ENCODE measurements around the gene KHDC3L. TPM values are rescaled to one million over a fixed set of nuclear protein-coding genes. Genes with fewer than 3 reads are reported as not detected.

Gene KHDC3L
- total RNA-seq, 1 experiment from 2014 or later: 0.22 TPM

- H4K5ac ChIP-seq (ENCODE audit: insufficient read length, low read depth, low read length): no peak overlapping the region
- Mint-ChIP-seq H3K4me3 (no peak overlapping the region), H3K36me3 (ENCODE audit: insufficient read depth in 1 of 3, low read depth in 3 of 3) (peaks cover 0 to 2% (median 0%) of the 10 kb centered on the region in 3 experiments; a peak in 2 of 7 replicates), H3K27ac (no peak overlapping the region), H3K9me3 (peaks cover 0 to 14% of the 10 kb centered on the region in 2 experiments; a peak in 3 of 5 replicates), H3K27me3 (ENCODE audit: low read depth) (peaks cover 2% of the 10 kb centered on the region; the same call in 1 of the 2 replicates), H3K4me1 (peaks cover 10 to 13% of the 10 kb centered on the region in 2 experiments)
- H3K4me2 ChIP-seq (ENCODE audit: insufficient read depth, insufficient read length, low read length): no peak overlapping the region
- H4K20me1 ChIP-seq (ENCODE audit: control insufficient read depth, insufficient read depth, insufficient read length): no peaks in the 10 kb centered on the region
- H2BK5ac ChIP-seq (ENCODE audit: insufficient read length, low read length): no peak overlapping the region
- H3K9me3 ChIP-seq (ENCODE audit: control insufficient read depth, low read depth, low read length): no peaks in the 10 kb centered on the region
- H3K23ac ChIP-seq (ENCODE audit: insufficient read length, low read depth, low read length): no peak overlapping the region
- DNase-seq: no peak
- H3K79me1 ChIP-seq (ENCODE audit: insufficient read depth, low read depth, low read length, poor library complexity, severe bottlenecking): no peaks in the 10 kb centered on the region
- no peaks in the 10 kb centered on the region for H3K23me2 ChIP-seq (ENCODE audit: insufficient read length, low read depth, low read length, poor library complexity, severe bottlenecking)
- peaks cover 2% of the 10 kb centered on the region; the same call in 1 of the 2 replicates for H3K4me1 ChIP-seq (ENCODE audit: insufficient read depth, low read length)
- no peak overlapping the region for H2BK20ac ChIP-seq (ENCODE audit: low read depth, low read length, poor library complexity, severe bottlenecking)
- H3K14ac ChIP-seq (ENCODE audit: insufficient read depth, low read length): no peak overlapping the region
- no peak overlapping the region for H2AFZ ChIP-seq (ENCODE audit: low read length)
- no peak overlapping the region for H2BK120ac ChIP-seq (ENCODE audit: low read depth, low read length, poor library complexity, severe bottlenecking)
- H3K27me3 ChIP-seq (ENCODE audit: insufficient read depth, low read length): no peaks in the 10 kb centered on the region
- H3T11ph ChIP-seq (ENCODE audit: low read length): no peak overlapping the region
- H3K56ac ChIP-seq (ENCODE audit: insufficient read length, low read depth, low read length): no peak overlapping the region
- no peak overlapping the region for H4K91ac ChIP-seq (ENCODE audit: insufficient read length, low read depth, low read length)
- no peak overlapping the region for H3K18ac ChIP-seq (ENCODE audit: insufficient read length, low read depth, low read length)
- no CpG with 5 or more reads among the region's 4 CpGs for WGBS (ENCODE audit: extremely low coverage, insufficient read length, low lambda C conversion rate)
- H2AK5ac ChIP-seq (ENCODE audit: insufficient read length, low read length): no peak overlapping the region
- no peak overlapping the region for H2BK12ac ChIP-seq (ENCODE audit: insufficient read length, low read depth, low read length)
- TF ChIP-seq CTCF (conservative IDR thresholded peaks at IDR 0.05): no peak
- H2BK15ac ChIP-seq (ENCODE audit: low read depth, low read length): no peak overlapping the region
- H4K8ac ChIP-seq (replicated peaks; ENCODE audit: insufficient read length, low read depth, low read length): no peak overlapping the region
- H3K79me2 ChIP-seq (ENCODE audit: insufficient read depth, low read length): no peaks in the 10 kb centered on the region
- H3K9ac ChIP-seq (ENCODE audit: extremely low read depth, insufficient read length, low read length): no peak overlapping the region
- no peak overlapping the region for H3K27ac ChIP-seq (ENCODE audit: insufficient read length, low read depth, low read length)
- H3K4ac ChIP-seq (ENCODE audit: low read depth, low read length): no peak overlapping the region
Observed at GRCh38 chr6:73371984-73372383, 9.5 kb downstream of the KHDC3L start.
